ENCODE measurements around the gene GET4.

GET4 gene

GRCh38 chr7:924541-925231, 48.3 kb downstream of the GET4 start:
- Histone ChIP-seq H3K9ac (no peak overlapping the region), H3K4me2 (ENCODE audit: low read length) (no peak overlapping the region), H3K9me3 (ENCODE audit: control insufficient read depth, low read length) (no peaks in the 10 kb centered on the region), H3K27me3 (ENCODE audit: control insufficient read depth, insufficient read depth, low read length) (no peaks in the 10 kb centered on the region), H3K27ac (no peak overlapping the region), H2AFZ (no peak overlapping the region), H3K4me1 (no peaks in the 10 kb centered on the region), H3K79me2 (peaks cover 2% of the 10 kb centered on the region), H3K36me3 (ENCODE audit: control insufficient read depth, insufficient read depth, low read length) (no peaks in the 10 kb centered on the region), H3K4me3 (ENCODE audit: low read depth, low read length) (no peak overlapping the region)
- TF ChIP-seq CTCF (IDR thresholded peaks at IDR 0.05) = no peak

DNA sequence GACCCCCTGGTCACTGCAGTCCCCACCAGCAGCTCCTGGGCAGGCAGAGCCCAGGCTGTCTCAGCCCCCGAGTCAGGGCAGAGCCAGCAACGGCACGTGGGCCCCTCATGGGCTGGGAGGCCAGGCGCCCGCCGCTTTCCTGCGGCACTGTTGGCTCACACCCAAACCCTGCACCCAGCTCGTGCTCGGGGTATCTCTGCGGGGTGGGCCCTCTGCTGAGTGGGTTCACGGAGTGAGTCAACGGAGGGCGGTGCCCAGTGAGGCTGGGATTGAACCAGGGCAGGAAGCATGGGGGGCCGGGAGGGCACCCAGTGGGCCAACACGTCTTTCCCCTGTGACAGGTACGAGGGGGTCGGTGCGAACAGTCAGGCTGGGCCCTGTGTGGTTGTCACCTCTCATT, 49.2 kb downstream of the GET4 start:
- Histone ChIP-seq H3K36me3 (ENCODE audit: control insufficient read depth, insufficient read depth, low read length) (no peaks in the 10 kb centered on the region), H3K9me3 (ENCODE audit: control insufficient read depth, low read length) (no peaks in the 10 kb centered on the region), H3K27me3 (ENCODE audit: control insufficient read depth, insufficient read depth, low read length) (no peaks in the 10 kb centered on the region), H2AFZ (no peak overlapping the region), H3K79me2 (peaks cover 2% of the 10 kb centered on the region), H3K27ac (no peak overlapping the region), H3K9ac (no peak overlapping the region), H3K4me1 (no peaks in the 10 kb centered on the region), H3K4me3 (ENCODE audit: low read depth, low read length) (no peak overlapping the region), H3K4me2 (ENCODE audit: low read length) (no peak overlapping the region)
- no peak for TF ChIP-seq CTCF (IDR thresholded peaks at IDR 0.05)

- H3K27me3 ChIP-seq (ENCODE audit: control insufficient read depth, insufficient read depth, low read length) = no peaks in the 10 kb centered on the region
- H3K4me2 ChIP-seq (ENCODE audit: low read length) = no peak overlapping the region
- peaks cover 2% of the 10 kb centered on the region for H3K79me2 ChIP-seq
- H3K9ac ChIP-seq = no peak overlapping the region
- no peak for TF ChIP-seq CTCF (IDR thresholded peaks at IDR 0.05)
- H2AFZ ChIP-seq = no peak overlapping the region
- no peak overlapping the region for H3K4me3 ChIP-seq (ENCODE audit: low read depth, low read length)
- H3K36me3 ChIP-seq (ENCODE audit: control insufficient read depth, insufficient read depth, low read length) = no peaks in the 10 kb centered on the region
- no peak overlapping the region for H3K27ac ChIP-seq
- H3K9me3 ChIP-seq (ENCODE audit: control insufficient read depth, low read length) = no peaks in the 10 kb centered on the region
- no peaks in the 10 kb centered on the region for H3K4me1 ChIP-seq
These were observed 50.0 kb downstream of the GET4 start for GRCh38 chr7:926061-927030.

GRCh38 chr7:927031-927671, 50.8 kb downstream of the GET4 start:
- Histone ChIP-seq H3K4me2 (ENCODE audit: low read length) (no peak overlapping the region), H3K27me3 (ENCODE audit: control insufficient read depth, insufficient read depth, low read length) (no peaks in the 10 kb centered on the region), H3K27ac (no peak overlapping the region), H3K4me3 (ENCODE audit: low read depth, low read length) (no peak overlapping the region), H3K4me1 (no peaks in the 10 kb centered on the region), H2AFZ (no peak overlapping the region), H3K36me3 (ENCODE audit: control insufficient read depth, insufficient read depth, low read length) (no peaks in the 10 kb centered on the region), H3K9ac (no peak overlapping the region), H3K9me3 (ENCODE audit: control insufficient read depth, low read length) (no peaks in the 10 kb centered on the region), H3K79me2 (peaks cover 2% of the 10 kb centered on the region)
- TF ChIP-seq CTCF (IDR thresholded peaks at IDR 0.05) = no peak

Measured in parathyroid adenoma (tissue), 2 donors.